ENCODE measurements around the gene EPS8L2.

- no peak for TF ChIP-seq CTCF (IDR thresholded peaks at IDR 0.05)
- peak; percentile 37 for TF ChIP-seq POLR2A (IDR thresholded peaks at IDR 0.05)
- TF ChIP-seq POLR2AphosphoS5 (IDR thresholded peaks at IDR 0.05), result peak in 2 of 3 donors; percentile 33 to 43
- TF ChIP-seq EP300 (IDR thresholded peaks at IDR 0.05; ENCODE audit: low read depth), result no peak
Measured at GRCh38 chr11:702462-703461, 3.3 kb upstream of the EPS8L2 start.
